TTC549 (cell line): ENCODE measurements around the gene NTPCR.
"Not testable (repeated sequence)": the region's sequence is repeated elsewhere in the genome, so short reads cannot be mapped to it uniquely, and the experiment has no call there.

Experiments used
- FAIRE-seq: peaks from 2 replicates; lab custom pipeline; 2012; peaks lifted over from hg19 to GRCh38; lab: Jason Lieb, UNC

NTPCR gene

GRCh38 chr1:232984577-232985425 lies 34.4 kb downstream of the NTPCR start:
- FAIRE-seq, result no peak

- FAIRE-seq, result no peak
Measured at GRCh38 chr1:232985882-232986526, 35.6 kb downstream of the NTPCR start.

GRCh38 chr1:232986527-232986922 lies 36.1 kb downstream of the NTPCR start:
- no peak for FAIRE-seq

- no peak for FAIRE-seq
Measured at GRCh38 chr1:232987046-232987773, 36.8 kb downstream of the NTPCR start.

GRCh38 chr1:232987774-232988140 lies 37.3 kb downstream of the NTPCR start:
- FAIRE-seq, result no peak

- FAIRE-seq, result no peak
Measured at GRCh38 chr1:232988572-232989040, 38.2 kb downstream of the NTPCR start.

GRCh38 chr1:232990176-232991128 lies 40.0 kb downstream of the NTPCR start:
- FAIRE-seq, result no peak

- no peak for FAIRE-seq
Measured at GRCh38 chr1:232991238-232991637, 40.8 kb downstream of the NTPCR start.

- FAIRE-seq, result no peak
Measured at GRCh38 chr1:232992227-232992626, 41.8 kb downstream of the NTPCR start.

- FAIRE-seq, result no peak
Measured at GRCh38 chr1:232993555-232993954, 43.1 kb downstream of the NTPCR start.

GRCh38 chr1:232995189-232995588 lies 44.8 kb downstream of the NTPCR start:
- FAIRE-seq, result no peak

GRCh38 chr1:232996143-232996542 lies 45.7 kb downstream of the NTPCR start:
- no peak for FAIRE-seq

- no peak for FAIRE-seq
Measured at GRCh38 chr1:232998138-232998537, 47.7 kb downstream of the NTPCR start.

GRCh38 chr1:232998646-232999045 lies 48.2 kb downstream of the NTPCR start:
- no peak for FAIRE-seq

GRCh38 chr1:232999956-233000625 lies 49.7 kb downstream of the NTPCR start:
- no peak for FAIRE-seq

GRCh38 chr1:233003638-233004037 lies 53.2 kb downstream of the NTPCR start:
- FAIRE-seq, result not testable (repeated sequence)

GRCh38 chr1:233004451-233004850 lies 54.0 kb downstream of the NTPCR start:
- FAIRE-seq, result no peak

GRCh38 chr1:233005156-233005555 lies 54.7 kb downstream of the NTPCR start:
- no peak for FAIRE-seq

GRCh38 chr1:233005703-233006102 lies 55.3 kb downstream of the NTPCR start:
- FAIRE-seq, result no peak

- no peak for FAIRE-seq
Measured at GRCh38 chr1:233006108-233006507, 55.7 kb downstream of the NTPCR start.

GRCh38 chr1:233006541-233006973 lies 56.1 kb downstream of the NTPCR start:
- no peak for FAIRE-seq
